Activated T-cell treated with anti-CD3 and anti-CD28 coated beads, Interleukin-2, amount 50 U/mL, for 72 hours (primary cell): ENCODE data around the gene TRABD2B. TPM values are rescaled to one million over a fixed set of nuclear protein-coding genes. Genes with fewer than 3 reads are reported as not detected.

Source experiments
- ATAC-seq, 2 donors: fragments of 150-1000 bp; cut with Tn5 transposase; replicated peaks in 1 of 2; 2 replicates each; pipeline ENCODE4 v1.10.0; 2021; ENCODE audit warnings: moderate library complexity in 2 of 2, mild to moderate bottlenecking in 1 of 2
- DNase-seq, 2 donors: peaks; one replicate each; pipeline ENCODE4 v3.0.0; 2021 to 2022; ENCODE audit warnings: mixed read lengths in 1 of 2
- H3K27ac Mint-ChIP-seq: one replicate; pipeline ENCODE4 v1.8.0; 2022; ENCODE audit warnings: mild to moderate bottlenecking, moderate library complexity, mixed read lengths
- H3K27me3 Mint-ChIP-seq: one replicate; pipeline ENCODE4 v1.8.0; 2022; ENCODE audit warnings: low read depth, mixed read lengths
- H3K36me3 Mint-ChIP-seq, 2 donors: one replicate each; pipeline ENCODE4 v1.8.0; 2022; ENCODE audit warnings: mixed read lengths in 2 of 2, mild to moderate bottlenecking in 1 of 2; ENCODE audit not compliant: insufficient read depth in 2 of 2
- H3K4me1 Mint-ChIP-seq: one replicate; pipeline ENCODE4 v1.8.0; 2022; ENCODE audit warnings: low read depth, mixed read lengths
- H3K4me3 Mint-ChIP-seq, 2 donors: one replicate each; pipeline ENCODE4 v1.8.0; 2022; ENCODE audit warnings: mild to moderate bottlenecking in 2 of 2, mixed read lengths in 2 of 2, moderate library complexity in 2 of 2
- H3K9me3 Mint-ChIP-seq, 2 donors: one replicate each; pipeline ENCODE4 v1.8.0; 2022; ENCODE audit warnings: mixed read lengths in 2 of 2
- total RNA-seq, 2 donors: library from RNA; stranded (reverse); gene quantifications; one replicate each; pipeline ENCODE4 v1.2.3, GENCODE V29; 2022

TRABD2B gene
- total RNA-seq, 2 donors from 2014 or later: not detected

DNA sequence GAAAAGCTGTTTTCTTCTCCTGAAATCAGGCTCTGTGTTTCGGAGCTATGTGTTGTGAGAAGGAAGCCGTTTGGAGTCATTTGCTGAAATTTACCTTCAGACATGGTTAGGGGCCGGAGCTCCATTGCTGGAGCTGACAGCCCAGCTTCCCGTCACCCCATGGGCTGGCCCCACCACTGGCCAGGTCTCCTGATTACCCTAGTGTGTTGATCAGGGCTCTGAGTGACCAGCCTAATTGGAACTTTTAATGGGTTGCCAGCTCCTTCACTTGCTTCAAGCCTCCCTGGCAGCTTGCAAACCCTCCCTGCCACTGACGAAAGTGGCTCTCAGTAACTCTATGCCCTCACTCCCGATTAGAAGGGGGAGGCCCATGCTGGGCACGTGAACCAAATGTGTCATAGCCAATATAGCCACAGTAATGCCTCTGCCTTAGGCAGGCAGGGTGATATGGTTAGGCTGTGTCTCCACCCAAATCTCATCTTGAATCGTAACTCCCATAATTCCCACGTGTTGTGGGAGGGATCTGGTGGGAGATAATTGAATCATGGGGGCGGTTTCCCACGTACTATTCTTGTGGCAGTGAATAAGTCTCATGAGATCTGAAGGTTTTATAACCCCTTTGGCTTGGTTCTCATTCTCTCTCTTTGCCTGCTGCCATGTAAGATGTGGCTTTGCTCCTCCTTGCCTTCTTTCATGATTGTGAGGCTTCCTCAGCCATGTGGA lies 224.1 kb downstream of the TRABD2B start:
- Mint-ChIP-seq H3K36me3 (no peaks in the 10 kb centered on the region), H3K27ac (no peak overlapping the region), H3K9me3 (no peaks in the 10 kb centered on the region), H3K4me1 (no peaks in the 10 kb centered on the region), H3K4me3 (no peak overlapping the region), H3K27me3 (no peaks in the 10 kb centered on the region)
- ATAC-seq (no peak), DNase-seq (no peak)

DNA sequence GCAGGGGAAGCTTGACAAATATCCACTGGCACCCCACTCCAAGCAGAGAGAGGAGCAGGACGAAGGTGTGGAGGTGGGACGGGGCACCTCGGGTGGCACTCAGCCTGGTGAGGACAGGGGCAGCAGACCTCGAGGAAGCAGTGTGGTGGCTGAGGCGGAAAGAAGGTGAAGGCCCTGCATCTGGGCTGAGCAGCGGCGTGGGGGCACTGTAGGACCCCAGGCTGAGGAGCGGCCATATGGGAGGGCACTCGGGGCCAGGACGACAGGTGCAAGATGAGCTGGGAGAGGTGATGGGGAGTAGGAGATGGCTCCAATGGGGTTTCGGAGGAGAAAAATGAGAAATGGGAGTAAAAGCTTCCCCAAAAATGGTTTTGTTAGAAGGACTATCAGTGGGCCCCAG lies 224.9 kb downstream of the TRABD2B start:
- Mint-ChIP-seq H3K36me3 (no peaks in the 10 kb centered on the region), H3K27ac (no peak overlapping the region), H3K27me3 (no peaks in the 10 kb centered on the region), H3K4me1 (no peaks in the 10 kb centered on the region), H3K9me3 (no peaks in the 10 kb centered on the region), H3K4me3 (no peak overlapping the region)
- ATAC-seq: no peak
- no peak for DNase-seq

DNA sequence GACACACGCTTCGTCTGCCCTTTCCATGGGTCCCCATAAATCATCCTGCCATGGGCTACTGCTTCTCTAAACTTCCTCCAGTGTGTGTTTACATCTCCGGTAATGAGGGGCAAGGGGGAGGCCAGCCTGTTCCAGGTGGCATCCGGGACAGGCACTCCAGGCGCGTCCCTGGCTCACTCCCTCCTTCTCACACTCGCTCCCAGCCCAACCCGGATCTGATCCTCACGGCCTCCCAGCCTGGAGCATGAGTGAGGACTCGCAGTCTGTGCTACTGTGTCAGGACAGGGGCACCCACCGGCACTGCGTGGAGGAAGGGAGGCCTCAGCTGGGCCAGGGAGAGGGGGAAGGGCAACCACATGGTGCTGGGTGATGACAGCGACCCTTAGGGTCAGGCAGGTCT lies 225.4 kb downstream of the TRABD2B start:
- no peak for ATAC-seq

GRCh38 chr1:47769983-47770382 lies 227.2 kb downstream of the TRABD2B start:
- Mint-ChIP-seq H3K27ac (no peak overlapping the region), H3K9me3 (no peaks in the 10 kb centered on the region), H3K27me3 (no peaks in the 10 kb centered on the region), H3K36me3 (no peaks in the 10 kb centered on the region), H3K4me3 (no peak overlapping the region), H3K4me1 (no peaks in the 10 kb centered on the region)
- ATAC-seq: no peak
- DNase-seq: no peak

More for the DNA sequence above, 225.4 kb downstream of the TRABD2B start:
- H3K27ac Mint-ChIP-seq: no peak overlapping the region
- DNase-seq: no peak
- H3K4me1 Mint-ChIP-seq: no peaks in the 10 kb centered on the region
- H3K4me3 Mint-ChIP-seq: no peak overlapping the region
- no peaks in the 10 kb centered on the region for H3K9me3 Mint-ChIP-seq
- H3K36me3 Mint-ChIP-seq: no peaks in the 10 kb centered on the region
- H3K27me3 Mint-ChIP-seq: no peaks in the 10 kb centered on the region

GRCh38 chr1:47769295-47769694 lies 227.9 kb downstream of the TRABD2B start:
- no peaks in the 10 kb centered on the region for H3K9me3 Mint-ChIP-seq
- no peak for DNase-seq
- ATAC-seq: no peak
- H3K4me3 Mint-ChIP-seq: no peak overlapping the region
- no peak overlapping the region for H3K27ac Mint-ChIP-seq
- H3K4me1 Mint-ChIP-seq: no peaks in the 10 kb centered on the region
- H3K36me3 Mint-ChIP-seq: no peaks in the 10 kb centered on the region
- H3K27me3 Mint-ChIP-seq: no peaks in the 10 kb centered on the region

DNA sequence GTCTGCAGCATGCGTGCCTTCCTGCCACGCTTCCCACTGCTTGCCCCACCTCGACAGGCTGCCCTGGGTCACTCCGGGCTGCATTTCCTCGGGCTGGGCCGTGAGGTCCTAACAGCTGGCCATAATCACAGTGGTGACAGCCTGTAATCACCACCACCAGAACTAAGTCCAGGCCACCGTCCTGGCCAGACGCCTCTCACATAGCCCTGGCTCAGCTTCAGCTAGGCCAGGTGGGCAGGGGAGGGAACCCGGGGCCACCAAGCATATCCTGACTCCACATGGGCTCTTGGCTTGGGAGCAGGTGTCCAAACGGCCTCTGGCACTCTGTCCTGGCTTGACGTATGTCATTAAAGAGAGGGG lies 229.5 kb downstream of the TRABD2B start:
- Mint-ChIP-seq H3K27me3 (no peaks in the 10 kb centered on the region), H3K4me3 (no peak overlapping the region), H3K27ac (no peak overlapping the region), H3K9me3 (no peaks in the 10 kb centered on the region), H3K4me1 (no peaks in the 10 kb centered on the region), H3K36me3 (no peaks in the 10 kb centered on the region)
- DNase-seq (no peak), ATAC-seq (no peak)

DNA sequence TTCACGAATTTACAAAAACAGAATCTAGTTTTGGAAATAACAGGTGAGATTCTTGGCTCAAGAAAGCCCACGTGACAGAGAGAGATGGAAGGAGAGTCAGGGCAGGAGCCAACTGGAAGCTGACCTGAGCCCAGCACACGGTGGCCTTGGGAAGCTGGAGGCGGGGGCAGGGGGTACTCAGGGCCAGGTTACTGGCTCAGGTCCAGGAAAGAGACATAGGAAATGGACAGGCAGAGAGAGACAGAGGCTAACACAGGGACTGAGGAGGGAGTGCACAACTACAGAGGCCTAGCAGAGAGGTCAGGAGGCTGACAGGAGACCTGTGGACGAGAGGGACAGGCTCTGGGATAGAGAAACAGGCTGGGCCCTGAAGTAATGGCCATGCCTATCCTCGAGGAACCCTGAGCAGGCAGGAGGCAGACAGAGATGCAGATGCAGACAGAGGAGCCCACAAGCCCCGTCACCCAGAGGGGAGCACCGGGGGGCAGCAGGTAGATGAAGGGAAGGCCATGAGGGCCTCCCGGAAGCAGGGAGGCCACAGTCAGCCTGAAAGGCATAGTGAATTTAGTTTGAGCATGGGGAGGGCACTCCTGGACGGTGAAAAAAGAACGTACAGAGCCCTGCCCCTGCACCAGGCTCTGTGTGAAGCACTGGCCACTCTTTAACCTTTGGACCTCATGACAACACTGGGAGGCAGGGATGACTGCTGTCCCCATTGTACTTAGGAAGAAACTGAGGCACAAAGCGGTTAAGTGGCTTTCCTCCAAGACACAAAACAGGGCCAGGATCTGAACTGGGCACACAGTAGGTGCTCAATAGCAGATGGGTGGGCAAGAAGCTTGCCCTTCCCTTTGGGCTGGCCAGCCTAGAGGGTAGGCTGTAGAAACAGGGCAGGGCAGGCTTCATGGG lies 230.1 kb downstream of the TRABD2B start:
- Mint-ChIP-seq H3K4me3 (no peak overlapping the region), H3K27ac (no peak overlapping the region), H3K4me1 (no peaks in the 10 kb centered on the region), H3K27me3 (no peaks in the 10 kb centered on the region), H3K9me3 (no peaks in the 10 kb centered on the region), H3K36me3 (no peaks in the 10 kb centered on the region)
- ATAC-seq: no peak
- no peak for DNase-seq

GRCh38 chr1:47765742-47766485 lies 231.3 kb downstream of the TRABD2B start:
- Mint-ChIP-seq H3K4me3 (no peak overlapping the region), H3K27me3 (no peaks in the 10 kb centered on the region), H3K9me3 (no peaks in the 10 kb centered on the region), H3K4me1 (no peaks in the 10 kb centered on the region), H3K36me3 (no peaks in the 10 kb centered on the region), H3K27ac (no peak overlapping the region)
- DNase-seq (no peak), ATAC-seq (no peak)

- H3K9me3 Mint-ChIP-seq: no peaks in the 10 kb centered on the region
- H3K4me1 Mint-ChIP-seq: no peaks in the 10 kb centered on the region
- H3K36me3 Mint-ChIP-seq: no peaks in the 10 kb centered on the region
- H3K27me3 Mint-ChIP-seq: no peaks in the 10 kb centered on the region
- DNase-seq (no peak), ATAC-seq (no peak)
- no peak overlapping the region for H3K4me3 Mint-ChIP-seq
- no peak overlapping the region for H3K27ac Mint-ChIP-seq
Observed at GRCh38 chr1:47765236-47765635, 231.9 kb downstream of the TRABD2B start.

DNA sequence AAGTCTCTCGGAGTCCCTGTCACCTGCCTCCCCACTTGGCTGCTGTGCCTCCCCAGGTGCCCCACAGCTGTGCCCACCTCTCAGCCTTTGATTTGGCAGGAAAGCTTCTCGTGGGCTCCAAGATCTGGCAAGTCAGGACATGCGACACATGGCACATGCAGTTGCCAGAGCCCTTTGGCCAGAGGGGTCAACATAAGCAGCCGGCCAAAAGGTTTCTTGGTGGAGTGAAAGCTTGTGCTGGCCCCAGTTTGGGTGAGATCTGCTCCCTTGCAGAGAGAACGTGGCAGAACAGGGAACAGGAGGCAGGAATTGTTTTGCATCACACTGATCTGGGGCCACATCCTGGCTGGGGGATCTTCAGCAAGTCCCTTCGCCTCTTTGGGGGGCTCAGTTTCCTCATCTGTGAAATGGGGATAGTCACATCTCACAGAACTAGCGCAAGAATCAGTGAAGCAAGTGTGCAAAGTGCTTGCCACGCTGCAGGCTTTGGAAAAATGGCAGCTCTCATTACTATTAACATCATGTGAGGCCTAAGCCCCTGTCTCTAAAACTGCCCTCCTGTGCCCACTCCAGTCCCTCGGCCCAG lies 232.6 kb downstream of the TRABD2B start:
- no peaks in the 10 kb centered on the region for H3K9me3 Mint-ChIP-seq
- H3K27me3 Mint-ChIP-seq: peaks cover 4% of the 10 kb centered on the region
- no peak for DNase-seq
- H3K4me1 Mint-ChIP-seq: no peaks in the 10 kb centered on the region
- no peak overlapping the region for H3K4me3 Mint-ChIP-seq
- no peak for ATAC-seq
- H3K27ac Mint-ChIP-seq: no peak overlapping the region
- H3K36me3 Mint-ChIP-seq: no peaks in the 10 kb centered on the region

DNA sequence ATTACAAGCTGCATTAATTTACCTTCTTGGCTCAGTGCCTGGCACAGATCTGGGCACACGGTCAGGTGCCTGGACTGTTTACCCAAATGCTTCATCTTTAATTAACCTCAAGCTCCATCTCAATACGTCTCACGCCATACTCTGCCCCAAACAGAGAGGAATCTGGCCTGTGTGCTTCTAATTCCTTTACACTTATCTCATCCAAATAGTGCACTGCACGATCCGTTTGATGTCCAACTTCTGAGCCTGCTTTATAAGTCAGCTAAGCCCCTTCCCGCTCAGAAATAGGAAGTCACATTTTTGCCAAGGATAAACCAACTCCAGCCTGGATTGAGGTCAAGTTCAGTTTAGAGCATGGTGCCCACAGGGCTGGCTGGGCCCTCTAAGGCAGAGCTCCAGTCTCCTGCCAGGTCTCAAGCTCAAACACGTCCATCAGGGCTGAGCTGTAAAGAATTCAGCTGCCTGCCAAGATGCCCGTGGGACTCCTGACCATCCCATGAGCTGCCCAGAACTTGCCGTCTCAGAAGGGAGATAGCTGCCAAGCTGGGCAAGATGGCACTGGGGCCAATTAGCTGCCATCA lies 233.5 kb downstream of the TRABD2B start:
- no peak overlapping the region for H3K4me3 Mint-ChIP-seq
- H3K27me3 Mint-ChIP-seq: peaks cover 9% of the 10 kb centered on the region
- H3K27ac Mint-ChIP-seq: no peak overlapping the region
- H3K9me3 Mint-ChIP-seq: no peaks in the 10 kb centered on the region
- no peaks in the 10 kb centered on the region for H3K36me3 Mint-ChIP-seq
- ATAC-seq (no peak), DNase-seq (no peak)
- no peaks in the 10 kb centered on the region for H3K4me1 Mint-ChIP-seq

GRCh38 chr1:47761974-47762373 lies 235.2 kb downstream of the TRABD2B start:
- no peaks in the 10 kb centered on the region for H3K4me1 Mint-ChIP-seq
- H3K4me3 Mint-ChIP-seq: no peak overlapping the region
- H3K27me3 Mint-ChIP-seq: peaks cover 9% of the 10 kb centered on the region
- no peaks in the 10 kb centered on the region for H3K9me3 Mint-ChIP-seq
- H3K27ac Mint-ChIP-seq: no peak overlapping the region
- DNase-seq (no peak), ATAC-seq (no peak)
- no peaks in the 10 kb centered on the region for H3K36me3 Mint-ChIP-seq
